ENCODE measurements around the gene SLC47A2.

- TF ChIP-seq EZH2phosphoT487 (IDR thresholded peaks at IDR 0.05; ENCODE audit: unreplicated experiment) (no peak), CTCF (conservative IDR thresholded peaks at IDR 0.05; ENCODE audit: low read depth in 2 of 2) (no peak), POLR2AphosphoS5 (IDR thresholded peaks at IDR 0.05; ENCODE audit: low read depth) (no peak), EZH2 (IDR thresholded peaks at IDR 0.05; ENCODE audit: low read depth, unreplicated experiment) (no peak), ZNF331 (CRISPR knock-in tag; IDR thresholded peaks at IDR 0.05; ENCODE audit: low read depth) (no peak), NANOG (IDR thresholded peaks at IDR 0.05; ENCODE audit: borderline replicate concordance) (no peak)
These were observed 45.0 kb downstream of the SLC47A2 start for GRCh38 chr17:19671433-19671832.
